Upper lobe of left lung (tissue), 4 donors: ENCODE measurements around the gene ITM2C.

Experiments used
- EP300 ChIP-seq, 4 donors: sonication (generic); formaldehyde crosslinking; IDR thresholded peaks; one replicate each; pipeline ENCODE4 v1.5.1; 2017; ENCODE audit warnings: antibody characterized with exemption in 4 of 4, control low read depth in 2 of 4
- POLR2A ChIP-seq, 4 donors: fragments of 450-650 bp; IDR thresholded peaks; one replicate each; pipeline ENCODE4 v1.5.1; 2016 to 2017; ENCODE audit warnings: antibody characterized with exemption in 4 of 4, mild to moderate bottlenecking in 2 of 4
- POLR2AphosphoS5 ChIP-seq, 2 donors: sonication (generic); formaldehyde crosslinking; IDR thresholded peaks; one replicate each; pipeline ENCODE4 v1.5.1; 2017; ENCODE audit warnings: antibody characterized with exemption in 2 of 2
- TF ChIP-seq, protein P1 (sequence below), 6 experiments: fragments of 450-650 bp in 4 of 6; fragments of 200-600 bp in 2 of 6; sonication (generic) in 2 of 6; IDR thresholded peaks; one replicate each; pipeline ENCODE4 v1.5.1; 2016 to 2019; ENCODE audit warnings: antibody characterized with exemption in 6 of 6

DNA sequence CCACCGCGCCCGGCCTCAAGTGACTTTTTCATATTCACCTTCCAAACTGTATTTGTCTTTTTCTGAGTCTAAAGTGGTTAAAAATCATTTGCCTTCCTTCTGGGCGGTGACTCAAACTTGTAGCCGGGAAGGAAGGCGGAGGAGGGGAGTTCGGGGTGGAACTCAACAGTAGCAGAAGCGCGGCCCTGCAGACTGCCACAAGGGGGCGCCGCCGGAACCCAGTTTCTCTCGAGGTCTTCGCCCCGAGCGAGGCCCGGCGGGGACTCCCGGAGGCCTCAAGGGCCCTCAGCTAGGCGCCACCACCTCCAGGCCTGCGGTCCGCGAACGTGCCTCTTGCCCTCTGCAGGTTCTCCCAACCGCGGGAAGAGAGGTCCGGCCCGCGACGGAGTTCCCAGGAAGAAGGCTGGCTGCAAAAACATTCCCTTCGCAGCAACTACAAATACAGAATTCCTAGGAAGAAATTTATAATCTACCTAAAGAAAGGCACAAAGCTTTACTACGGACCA is 16.8 kb upstream of the ITM2C start:
- TF ChIP-seq POLR2AphosphoS5 (IDR thresholded peaks at IDR 0.05) (no peak), POLR2A (IDR thresholded peaks at IDR 0.05) (no peak), EP300 (IDR thresholded peaks at IDR 0.05) (no peak)
- TF ChIP-seq, protein P1, sequence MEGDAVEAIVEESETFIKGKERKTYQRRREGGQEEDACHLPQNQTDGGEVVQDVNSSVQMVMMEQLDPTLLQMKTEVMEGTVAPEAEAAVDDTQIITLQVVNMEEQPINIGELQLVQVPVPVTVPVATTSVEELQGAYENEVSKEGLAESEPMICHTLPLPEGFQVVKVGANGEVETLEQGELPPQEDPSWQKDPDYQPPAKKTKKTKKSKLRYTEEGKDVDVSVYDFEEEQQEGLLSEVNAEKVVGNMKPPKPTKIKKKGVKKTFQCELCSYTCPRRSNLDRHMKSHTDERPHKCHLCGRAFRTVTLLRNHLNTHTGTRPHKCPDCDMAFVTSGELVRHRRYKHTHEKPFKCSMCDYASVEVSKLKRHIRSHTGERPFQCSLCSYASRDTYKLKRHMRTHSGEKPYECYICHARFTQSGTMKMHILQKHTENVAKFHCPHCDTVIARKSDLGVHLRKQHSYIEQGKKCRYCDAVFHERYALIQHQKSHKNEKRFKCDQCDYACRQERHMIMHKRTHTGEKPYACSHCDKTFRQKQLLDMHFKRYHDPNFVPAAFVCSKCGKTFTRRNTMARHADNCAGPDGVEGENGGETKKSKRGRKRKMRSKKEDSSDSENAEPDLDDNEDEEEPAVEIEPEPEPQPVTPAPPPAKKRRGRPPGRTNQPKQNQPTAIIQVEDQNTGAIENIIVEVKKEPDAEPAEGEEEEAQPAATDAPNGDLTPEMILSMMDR (IDR thresholded peaks at IDR 0.05): peak; percentile 79 to 88 (median 84)
